Measurements from ENCODE around the gene FOXD2.

FOXD2 gene

GRCh38 chr1:47424336-47424982 lies 13.4 kb upstream of the FOXD2 start:
- peak; percentile 56 for TF ChIP-seq CTCF (IDR thresholded peaks at IDR 0.05; ENCODE audit: extremely low read depth, missing control alignments)
- DNase-seq (ENCODE audit: low spot score): no peak

- no peak for DNase-seq (ENCODE audit: low spot score)
Measured at GRCh38 chr1:47431534-47431933, 6.3 kb upstream of the FOXD2 start.

GRCh38 chr1:47432071-47433036 lies 5.5 kb upstream of the FOXD2 start:
- TF ChIP-seq CTCF (IDR thresholded peaks at IDR 0.05; ENCODE audit: extremely low read depth, missing control alignments): peak; percentile 45
- peak; percentile 76 for DNase-seq (ENCODE audit: low spot score)

More at GRCh38 chr1:47431534-47431933, 6.3 kb upstream of the FOXD2 start:
- TF ChIP-seq CTCF (IDR thresholded peaks at IDR 0.05; ENCODE audit: extremely low read depth, missing control alignments): no peak

- TF ChIP-seq CTCF (IDR thresholded peaks at IDR 0.05; ENCODE audit: extremely low read depth, missing control alignments): no peak
- no peak for DNase-seq (ENCODE audit: low spot score)
Measured at GRCh38 chr1:47433037-47433421, 4.8 kb upstream of the FOXD2 start.

- no peak for TF ChIP-seq CTCF (IDR thresholded peaks at IDR 0.05; ENCODE audit: extremely low read depth, missing control alignments)
- peak; percentile 26 for DNase-seq (ENCODE audit: low spot score)
Measured at GRCh38 chr1:47433477-47434050, 4.3 kb upstream of the FOXD2 start.

- TF ChIP-seq CTCF (IDR thresholded peaks at IDR 0.05; ENCODE audit: extremely low read depth, missing control alignments): no peak
- peak; percentile 26 for DNase-seq (ENCODE audit: low spot score)
Measured at GRCh38 chr1:47434051-47434842, 3.6 kb upstream of the FOXD2 start.
